HepG2 (cell line): ENCODE measurements around the gene RTEL1. TPM values are rescaled to one million over a fixed set of nuclear protein-coding genes. Genes with fewer than 3 reads are reported as not detected.

ENCODE experiments used
- CC2D1A ChIP-seq: sonication (generic); formaldehyde crosslinking; IDR thresholded peaks from 2 replicates; pipeline ENCODE4 v1.8.1; 2023; ENCODE audit warnings: mild to moderate bottlenecking, missing genetic modification reagents
- HOXA5 ChIP-seq: sonication (generic); formaldehyde crosslinking; IDR thresholded peaks from 2 replicates; pipeline ENCODE4 v1.4.0; 2020; ENCODE audit warnings: missing genetic modification reagents
- RNF2 ChIP-seq: fragments of 450-650 bp; conservative IDR thresholded peaks from 2 replicates; pipeline ENCODE4 v1.6.1; 2016; ENCODE audit warnings: low read depth
- SNRNP70 ChIP-seq: fragments of 200-400 bp; formaldehyde crosslinking; IDR thresholded peaks from 2 replicates; pipeline ENCODE4 v1.6.1; 2017; ENCODE audit warnings: mild to moderate bottlenecking, low read depth, low read length, moderate library complexity
- ZNF225 ChIP-seq: sonication (generic); formaldehyde crosslinking; IDR thresholded peaks from 2 replicates; pipeline ENCODE4 v1.4.0; 2020; ENCODE audit warnings: mild to moderate bottlenecking, missing genetic modification reagents
- ZNF24 ChIP-seq: fragments of 450-650 bp; IDR thresholded peaks from 2 replicates; pipeline ENCODE4 v1.6.1; 2017; ENCODE audit warnings: antibody characterized with exemption, mild to moderate bottlenecking
- ZNF253 ChIP-seq: sonication (generic); formaldehyde crosslinking; IDR thresholded peaks from 2 replicates; pipeline ENCODE4 v1.8.0; 2022; ENCODE audit warnings: mild to moderate bottlenecking, missing genetic modification reagents, borderline replicate concordance
- ZNF558 ChIP-seq: sonication (generic); formaldehyde crosslinking; IDR thresholded peaks from 2 replicates; pipeline ENCODE4 v1.9.0; 2022; ENCODE audit warnings: mild to moderate bottlenecking, missing genetic modification reagents, borderline replicate concordance
- ZNF772 ChIP-seq: sonication (generic); formaldehyde crosslinking; IDR thresholded peaks from 2 replicates; pipeline ENCODE4 v1.5.0; 2020; ENCODE audit warnings: mild to moderate bottlenecking, missing genetic modification reagents
- polyA plus RNA-seq, 8 experiments: library from polyadenylated mRNA; depleted of rRNA in 3 of 8; stranded (reverse) in 7 of 8; unstranded in 1 of 8; fragments of >200 nt; fragmentation: Illumina TruSeq in 4 of 8; extraction: Trizol in 4 of 8; gene quantifications; 2 replicates each; pipeline versions ENCODE4 v1.2.1 to v1.2.3, GENCODE V29; 2011 to 2016; ENCODE audit warnings: low read depth in 4 of 8, missing spikeins in 1 of 8, mixed read lengths in 1 of 8; ENCODE audit not compliant: insufficient read depth in 1 of 8
- total RNA-seq, 5 experiments: library from RNA; depleted of rRNA; stranded (reverse); fragments of >200 nt; fragmentation: Illumina TruSeq; extraction: Trizol; gene quantifications; 2 replicates each; pipeline ENCODE4 v1.2.3, GENCODE V29; 2016; ENCODE audit warnings: low read depth in 1 of 5
- TF ChIP-seq, protein P1 (sequence below): IDR thresholded peaks from 2 replicates; pipeline ENCODE4 v1.6.1; 2016; ENCODE audit warnings: low read depth
- TF ChIP-seq, protein P2 (sequence below): sonication (generic); formaldehyde crosslinking; IDR thresholded peaks from 2 replicates; pipeline ENCODE4 v1.5.1; 2020; ENCODE audit warnings: mild to moderate bottlenecking, moderate library complexity, missing genetic modification reagents
- TF ChIP-seq, protein P3 (sequence below): sonication (generic); formaldehyde crosslinking; IDR thresholded peaks from 2 replicates; pipeline ENCODE4 v1.4.0; 2020; ENCODE audit warnings: mild to moderate bottlenecking, low read depth, missing genetic modification reagents
- TF ChIP-seq, protein P4 (sequence below): sonication (generic); formaldehyde crosslinking; IDR thresholded peaks from 2 replicates; pipeline ENCODE4 v1.5.0; 2020; ENCODE audit warnings: missing genetic modification reagents

The RTEL1 gene
- total and polyA plus RNA-seq, 2 of the 13 experiments (the other 11 are each of a cell fraction or from before 2014, with no cell fraction given): 21.8 to 36.4 TPM

DNA sequence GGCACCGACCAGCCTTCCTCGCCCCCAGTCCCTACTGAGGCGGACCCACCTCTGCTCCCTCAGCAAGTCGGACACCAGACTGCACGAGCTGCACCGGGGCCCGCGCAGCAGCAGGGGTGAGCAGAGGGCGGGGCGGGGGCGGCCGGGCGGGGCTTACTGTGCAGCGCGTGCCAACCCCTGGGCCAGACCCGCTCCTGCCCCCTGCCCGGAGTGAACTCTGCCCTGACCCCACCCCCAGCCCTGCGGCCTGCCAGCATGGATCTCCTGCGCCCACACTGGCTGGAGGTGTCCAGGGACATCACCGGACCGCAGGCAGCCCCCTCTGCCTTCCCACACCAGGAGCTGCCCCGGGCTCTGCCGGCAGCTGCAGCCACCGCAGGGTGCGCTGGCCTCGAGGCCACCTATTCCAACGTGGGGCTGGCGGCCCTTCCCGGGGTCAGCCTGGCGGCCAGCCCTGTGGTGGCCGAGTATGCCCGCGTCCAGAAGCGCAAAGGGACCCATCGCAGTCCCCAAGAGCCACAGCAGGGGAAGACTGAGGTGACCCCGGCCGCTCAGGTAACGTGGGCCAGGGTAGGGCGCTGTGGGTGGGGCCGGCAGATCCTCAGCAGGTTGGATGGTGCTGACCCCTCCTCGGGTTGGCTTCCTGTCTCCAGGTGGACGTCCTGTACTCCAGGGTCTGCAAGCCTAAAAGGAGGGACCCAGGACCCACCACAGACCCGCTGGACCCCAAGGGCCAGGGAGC lies 80.0 kb downstream of the RTEL1 start (continued):
- TF ChIP-seq, protein P1, sequence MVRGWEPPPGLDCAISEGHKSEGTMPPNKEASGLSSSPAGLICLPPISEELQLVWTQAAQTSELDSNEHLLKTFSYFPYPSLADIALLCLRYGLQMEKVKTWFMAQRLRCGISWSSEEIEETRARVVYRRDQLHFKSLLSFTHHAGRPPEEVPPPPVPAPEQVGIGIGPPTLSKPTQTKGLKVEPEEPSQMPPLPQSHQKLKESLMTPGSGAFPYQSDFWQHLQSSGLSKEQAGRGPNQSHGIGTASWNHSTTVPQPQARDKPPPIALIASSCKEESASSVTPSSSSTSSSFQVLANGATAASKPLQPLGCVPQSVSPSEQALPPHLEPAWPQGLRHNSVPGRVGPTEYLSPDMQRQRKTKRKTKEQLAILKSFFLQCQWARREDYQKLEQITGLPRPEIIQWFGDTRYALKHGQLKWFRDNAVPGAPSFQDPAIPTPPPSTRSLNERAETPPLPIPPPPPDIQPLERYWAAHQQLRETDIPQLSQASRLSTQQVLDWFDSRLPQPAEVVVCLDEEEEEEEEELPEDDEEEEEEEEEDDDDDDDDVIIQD (CRISPR knock-in tag): 0 out of 2 replicates have a peak, but pooled peaks have one; percentile 22
- TF ChIP-seq ZNF225 (CRISPR knock-in tag) (peak; percentile 88; the same call in 1 of the 2 replicates), ZNF24 (no peak), SNRNP70 (no peak), HOXA5 (CRISPR knock-in tag) (no peak; the same call in 1 of the 2 replicates), ZNF558 (peak; percentile 88), CC2D1A (CRISPR knock-in tag) (0 out of 2 replicates have a peak, but pooled peaks have one; percentile 45), ZNF772 (peak; percentile 94; the same call in 1 of the 2 replicates), RNF2 (0 out of 2 replicates have a peak, but pooled peaks have one; percentile 50), ZNF253 (CRISPR knock-in tag) (peak; percentile 49; the same call in 1 of the 2 replicates)
- TF ChIP-seq, protein P2, sequence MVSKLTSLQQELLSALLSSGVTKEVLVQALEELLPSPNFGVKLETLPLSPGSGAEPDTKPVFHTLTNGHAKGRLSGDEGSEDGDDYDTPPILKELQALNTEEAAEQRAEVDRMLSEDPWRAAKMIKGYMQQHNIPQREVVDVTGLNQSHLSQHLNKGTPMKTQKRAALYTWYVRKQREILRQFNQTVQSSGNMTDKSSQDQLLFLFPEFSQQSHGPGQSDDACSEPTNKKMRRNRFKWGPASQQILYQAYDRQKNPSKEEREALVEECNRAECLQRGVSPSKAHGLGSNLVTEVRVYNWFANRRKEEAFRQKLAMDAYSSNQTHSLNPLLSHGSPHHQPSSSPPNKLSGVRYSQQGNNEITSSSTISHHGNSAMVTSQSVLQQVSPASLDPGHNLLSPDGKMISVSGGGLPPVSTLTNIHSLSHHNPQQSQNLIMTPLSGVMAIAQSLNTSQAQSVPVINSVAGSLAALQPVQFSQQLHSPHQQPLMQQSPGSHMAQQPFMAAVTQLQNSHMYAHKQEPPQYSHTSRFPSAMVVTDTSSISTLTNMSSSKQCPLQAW (CRISPR knock-in tag): peak; percentile 86
- TF ChIP-seq, protein P3, sequence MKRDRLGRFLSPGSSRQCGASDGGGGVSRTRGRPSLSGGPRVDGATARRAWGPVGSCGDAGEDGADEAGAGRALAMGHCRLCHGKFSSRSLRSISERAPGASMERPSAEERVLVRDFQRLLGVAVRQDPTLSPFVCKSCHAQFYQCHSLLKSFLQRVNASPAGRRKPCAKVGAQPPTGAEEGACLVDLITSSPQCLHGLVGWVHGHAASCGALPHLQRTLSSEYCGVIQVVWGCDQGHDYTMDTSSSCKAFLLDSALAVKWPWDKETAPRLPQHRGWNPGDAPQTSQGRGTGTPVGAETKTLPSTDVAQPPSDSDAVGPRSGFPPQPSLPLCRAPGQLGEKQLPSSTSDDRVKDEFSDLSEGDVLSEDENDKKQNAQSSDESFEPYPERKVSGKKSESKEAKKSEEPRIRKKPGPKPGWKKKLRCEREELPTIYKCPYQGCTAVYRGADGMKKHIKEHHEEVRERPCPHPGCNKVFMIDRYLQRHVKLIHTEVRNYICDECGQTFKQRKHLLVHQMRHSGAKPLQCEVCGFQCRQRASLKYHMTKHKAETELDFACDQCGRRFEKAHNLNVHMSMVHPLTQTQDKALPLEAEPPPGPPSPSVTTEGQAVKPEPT (CRISPR knock-in tag): peak; percentile 12
- TF ChIP-seq, protein P4, sequence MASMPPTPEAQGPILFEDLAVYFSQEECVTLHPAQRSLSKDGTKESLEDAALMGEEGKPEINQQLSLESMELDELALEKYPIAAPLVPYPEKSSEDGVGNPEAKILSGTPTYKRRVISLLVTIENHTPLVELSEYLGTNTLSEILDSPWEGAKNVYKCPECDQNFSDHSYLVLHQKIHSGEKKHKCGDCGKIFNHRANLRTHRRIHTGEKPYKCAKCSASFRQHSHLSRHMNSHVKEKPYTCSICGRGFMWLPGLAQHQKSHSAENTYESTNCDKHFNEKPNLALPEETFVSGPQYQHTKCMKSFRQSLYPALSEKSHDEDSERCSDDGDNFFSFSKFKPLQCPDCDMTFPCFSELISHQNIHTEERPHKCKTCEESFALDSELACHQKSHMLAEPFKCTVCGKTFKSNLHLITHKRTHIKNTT (CRISPR knock-in tag): 0 out of 2 replicates have a peak, but pooled peaks have one; percentile 91
